Chondrocyte (in vitro differentiated cells): Measurements from ENCODE around the gene TBCCD1. TPM values are rescaled to one million over a fixed set of nuclear protein-coding genes. Genes with fewer than 3 reads are reported as not detected.

Experiments
- DNase-seq: peaks from one replicate; pipeline ENCODE4 v3.0.0; 2021; ENCODE audit warnings: mixed read lengths, low spot score
- H3K27ac Mint-ChIP-seq: one replicate; pipeline ENCODE4 v1.8.0; 2021; ENCODE audit warnings: mild to moderate bottlenecking, moderate library complexity, mixed read lengths; ENCODE audit not compliant: unreplicated experiment
- H3K27me3 Mint-ChIP-seq: 2 replicates; pipeline ENCODE4 v1.8.0; 2021; ENCODE audit warnings: low read depth, mixed read lengths
- H3K36me3 Mint-ChIP-seq: 2 replicates; pipeline ENCODE4 v1.8.0; 2021; ENCODE audit warnings: low read depth, mixed read lengths
- H3K4me1 Mint-ChIP-seq: 2 replicates; pipeline ENCODE4 v1.8.0; 2021; ENCODE audit warnings: low read depth, mild to moderate bottlenecking, mixed read lengths
- H3K4me3 Mint-ChIP-seq: one replicate; pipeline ENCODE4 v1.8.0; 2021; ENCODE audit warnings: mild to moderate bottlenecking, moderate library complexity, mixed read lengths; ENCODE audit not compliant: unreplicated experiment
- H3K9me3 Mint-ChIP-seq: 2 replicates; pipeline ENCODE4 v1.8.0; 2021; ENCODE audit warnings: low read depth, mixed read lengths
- total RNA-seq: library from RNA; stranded (reverse); gene quantifications from 3 replicates; pipeline ENCODE4 v1.2.1, GENCODE V29; 2021
- TF ChIP-seq, protein P1 (sequence below): fragments of 200-600 bp; sonication (generic); IDR thresholded peaks from 2 replicates; pipeline ENCODE4 v1.5.0; 2021; ENCODE audit warnings: antibody characterized with exemption, mild to moderate bottlenecking, moderate library complexity

Gene TBCCD1
- total RNA-seq, 1 donor from 2014 or later = 13.8 TPM

DNA sequence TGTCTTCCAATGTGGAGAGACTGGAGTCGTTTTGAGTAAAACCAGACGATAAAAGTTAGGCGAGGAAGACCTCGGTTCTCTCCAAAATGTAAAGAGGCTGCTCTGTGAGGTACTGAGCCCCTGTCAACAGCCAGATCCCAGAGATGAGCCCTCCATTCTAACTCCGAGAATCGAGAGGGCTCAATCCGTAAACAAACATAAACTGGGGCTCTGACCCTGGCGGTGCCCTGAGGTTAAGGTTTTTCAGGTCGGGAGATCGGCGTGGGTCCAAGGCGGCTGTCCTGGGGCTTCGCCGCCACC lies 417 bp downstream of the TBCCD1 start:
- TF ChIP-seq, protein P1, sequence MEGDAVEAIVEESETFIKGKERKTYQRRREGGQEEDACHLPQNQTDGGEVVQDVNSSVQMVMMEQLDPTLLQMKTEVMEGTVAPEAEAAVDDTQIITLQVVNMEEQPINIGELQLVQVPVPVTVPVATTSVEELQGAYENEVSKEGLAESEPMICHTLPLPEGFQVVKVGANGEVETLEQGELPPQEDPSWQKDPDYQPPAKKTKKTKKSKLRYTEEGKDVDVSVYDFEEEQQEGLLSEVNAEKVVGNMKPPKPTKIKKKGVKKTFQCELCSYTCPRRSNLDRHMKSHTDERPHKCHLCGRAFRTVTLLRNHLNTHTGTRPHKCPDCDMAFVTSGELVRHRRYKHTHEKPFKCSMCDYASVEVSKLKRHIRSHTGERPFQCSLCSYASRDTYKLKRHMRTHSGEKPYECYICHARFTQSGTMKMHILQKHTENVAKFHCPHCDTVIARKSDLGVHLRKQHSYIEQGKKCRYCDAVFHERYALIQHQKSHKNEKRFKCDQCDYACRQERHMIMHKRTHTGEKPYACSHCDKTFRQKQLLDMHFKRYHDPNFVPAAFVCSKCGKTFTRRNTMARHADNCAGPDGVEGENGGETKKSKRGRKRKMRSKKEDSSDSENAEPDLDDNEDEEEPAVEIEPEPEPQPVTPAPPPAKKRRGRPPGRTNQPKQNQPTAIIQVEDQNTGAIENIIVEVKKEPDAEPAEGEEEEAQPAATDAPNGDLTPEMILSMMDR = peak; percentile 35
- H3K4me1 Mint-ChIP-seq = peaks cover 49% of the 10 kb centered on the region

DNA sequence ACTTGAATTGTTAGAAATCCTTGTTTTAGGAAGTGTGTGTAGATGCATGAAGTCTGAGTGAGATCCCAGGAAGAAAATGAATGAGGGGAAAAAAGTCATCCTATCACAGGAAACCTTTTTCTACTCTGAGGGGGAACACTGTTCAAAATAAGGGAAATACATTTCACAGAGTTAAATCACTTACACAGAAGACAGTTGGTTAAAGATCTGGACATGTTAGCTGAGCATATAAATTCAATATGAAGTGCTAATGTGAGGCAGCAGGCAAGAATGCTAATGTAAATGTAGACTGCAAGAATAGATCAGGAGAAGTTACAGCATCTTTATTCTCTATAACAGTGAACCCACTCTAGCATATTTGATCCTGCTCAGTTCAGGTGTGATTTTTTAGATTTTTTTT lies 2.6 kb downstream of the TBCCD1 start:
- H3K4me1 Mint-ChIP-seq = peaks cover 33% of the 10 kb centered on the region
- H3K4me3 Mint-ChIP-seq = no peak overlapping the region
- no peaks in the 10 kb centered on the region for H3K27me3 Mint-ChIP-seq
- H3K9me3 Mint-ChIP-seq = no peaks in the 10 kb centered on the region
- TF ChIP-seq, protein P1 = no peak
- no peak for DNase-seq
- H3K27ac Mint-ChIP-seq = no peak overlapping the region
- H3K36me3 Mint-ChIP-seq = peaks cover 2% of the 10 kb centered on the region

More for the DNA sequence above, 417 bp downstream of the TBCCD1 start:
- no peak for DNase-seq
- H3K27ac Mint-ChIP-seq = peak overlapping the region; percentile 81
- H3K27me3 Mint-ChIP-seq = no peaks in the 10 kb centered on the region
- no peaks in the 10 kb centered on the region for H3K36me3 Mint-ChIP-seq
- no peaks in the 10 kb centered on the region for H3K9me3 Mint-ChIP-seq
- peak overlapping the region; percentile 92 for H3K4me3 Mint-ChIP-seq

DNA sequence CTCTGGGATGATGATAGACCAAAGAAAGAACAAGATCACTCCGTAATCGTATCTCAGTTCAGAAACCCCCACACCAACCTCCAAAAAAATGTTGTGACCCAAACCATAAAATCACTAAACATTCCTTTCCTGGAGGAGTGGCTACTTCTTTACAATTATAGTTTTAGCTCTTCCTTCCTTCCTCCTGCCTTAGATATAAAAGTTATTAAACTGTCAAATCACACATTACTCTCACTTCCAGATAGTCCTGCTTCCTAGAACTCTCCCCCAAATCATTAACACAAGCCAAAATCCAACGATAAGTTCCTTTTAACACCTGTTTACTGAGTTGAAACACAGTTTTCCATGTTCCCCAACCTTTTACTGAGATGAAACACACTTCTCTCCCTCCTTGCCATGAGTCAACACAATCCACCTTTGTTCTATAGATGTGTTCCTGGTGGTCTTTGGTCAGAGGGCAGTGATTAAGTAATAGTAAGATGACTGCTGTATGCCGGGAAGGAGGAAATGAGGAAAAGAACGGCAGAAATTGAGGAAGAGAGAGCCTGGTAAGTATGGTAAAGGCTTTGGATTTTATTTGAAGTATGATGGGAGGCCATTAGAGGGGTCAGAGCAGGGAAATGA lies 14.6 kb downstream of the TBCCD1 start:
- Mint-ChIP-seq H3K27me3 (no peaks in the 10 kb centered on the region), H3K9me3 (no peaks in the 10 kb centered on the region), H3K27ac (no peak overlapping the region), H3K36me3 (peaks cover 21% of the 10 kb centered on the region), H3K4me1 (no peaks in the 10 kb centered on the region), H3K4me3 (no peak overlapping the region)
- TF ChIP-seq, protein P1 = no peak
- no peak for DNase-seq

DNA sequence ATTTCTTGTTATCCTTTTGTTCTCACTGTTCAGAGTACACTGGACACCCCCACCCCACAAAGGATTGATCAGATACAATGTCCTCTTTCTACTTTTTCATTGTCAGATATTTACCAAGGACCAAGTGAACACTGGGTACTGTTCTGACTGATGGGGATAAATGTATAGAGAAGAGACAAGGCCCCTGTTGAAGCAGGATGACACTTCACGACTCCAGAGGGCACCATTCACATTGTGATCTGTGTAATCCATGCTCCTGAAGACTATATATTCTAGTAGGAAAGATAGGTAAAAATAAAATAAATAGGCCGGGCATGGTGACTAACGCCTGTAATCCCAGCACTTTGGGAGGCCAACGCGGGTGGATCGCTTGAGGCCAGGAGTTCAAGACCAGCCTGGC lies 15.8 kb downstream of the TBCCD1 start:
- H3K36me3 Mint-ChIP-seq = peaks cover 17% of the 10 kb centered on the region
- H3K9me3 Mint-ChIP-seq = no peaks in the 10 kb centered on the region
- H3K27ac Mint-ChIP-seq = no peak overlapping the region
- DNase-seq = no peak
- H3K27me3 Mint-ChIP-seq = no peaks in the 10 kb centered on the region
- no peak overlapping the region for H3K4me3 Mint-ChIP-seq
- H3K4me1 Mint-ChIP-seq = no peaks in the 10 kb centered on the region
- TF ChIP-seq, protein P1 = peak; percentile 11

DNA sequence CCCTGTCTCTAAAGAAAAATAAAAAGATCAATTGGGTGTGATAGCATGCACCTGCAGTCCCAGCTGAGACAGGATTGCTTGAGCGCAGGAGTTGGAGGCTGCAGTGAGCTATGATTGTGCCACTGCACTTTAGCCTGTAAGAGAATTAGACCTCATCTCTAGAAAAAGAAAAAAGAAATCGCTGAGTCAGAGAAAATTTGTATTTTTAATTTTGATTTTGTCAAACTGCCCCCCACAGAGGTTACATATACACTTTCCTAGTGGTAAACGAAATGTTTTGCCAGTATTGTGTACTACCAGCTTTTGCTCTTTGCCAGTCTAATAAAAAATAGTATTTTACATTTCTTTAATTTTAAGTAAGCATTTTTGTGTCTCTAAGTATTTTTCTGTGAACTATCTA lies 17.6 kb downstream of the TBCCD1 start:
- no peaks in the 10 kb centered on the region for H3K27me3 Mint-ChIP-seq
- no peak for DNase-seq
- H3K4me1 Mint-ChIP-seq = no peaks in the 10 kb centered on the region
- TF ChIP-seq, protein P1 = no peak
- H3K36me3 Mint-ChIP-seq = peaks cover 8% of the 10 kb centered on the region
- no peak overlapping the region for H3K4me3 Mint-ChIP-seq
- H3K9me3 Mint-ChIP-seq = no peaks in the 10 kb centered on the region
- H3K27ac Mint-ChIP-seq = no peak overlapping the region
